H1 (cell line): ENCODE results near the gene VPS35L. TPM values are rescaled to one million over a fixed set of nuclear protein-coding genes. Genes with fewer than 3 reads are reported as not detected.

Experiments used
- ATF2 ChIP-seq: IDR thresholded peaks from 2 replicates; pipeline ENCODE4 v1.6.1; 2012; ENCODE audit warnings: low read length, inconsistent platforms
- GABPA ChIP-seq: IDR thresholded peaks from 2 replicates; pipeline ENCODE4 v1.6.1; 2011; ENCODE audit warnings: mild to moderate bottlenecking, low read length, moderate library complexity, borderline replicate concordance; ENCODE audit not compliant: insufficient read depth
- POU5F1 ChIP-seq: IDR thresholded peaks from 2 replicates; pipeline ENCODE4 v1.6.1; 2011; ENCODE audit warnings: low read depth, mild to moderate bottlenecking, low read length, moderate library complexity
- RNF2 ChIP-seq: fragments of 200-900, 300-1000 bp; sonication (generic); IDR thresholded peaks from 2 replicates; pipeline ENCODE4 v1.7.1; 2016; ENCODE audit warnings: borderline replicate concordance, low read depth, mild to moderate bottlenecking, antibody characterized with exemption, low read length; ENCODE audit not compliant: poor library complexity, severe bottlenecking; ENCODE audit errors: missing control alignments
- polyA plus RNA-seq, 7 experiments: library from polyadenylated mRNA; depleted of rRNA in 3 of 7; stranded (reverse) in 5 of 7; unstranded in 2 of 7; fragments of >200 nt in 5 of 7; fragments of 200-250 nt in 2 of 7; gene quantifications; 1 replicate in 5 of 7; 2 replicates in 1 of 7; 4 replicates in 1 of 7; pipeline versions ENCODE4 v1.2.1 to v1.2.3, GENCODE V29; 2011 to 2013; ENCODE audit warnings: missing spikeins in 2 of 7, mixed read lengths in 2 of 7
- total RNA-seq: library from RNA; stranded (reverse); fragmentation: NEBNext Ultra II Directional; extraction: Animal tissue kit (Norgen Biotek cat#: 25700); gene quantifications from 2 replicates; pipeline ENCODE4 v1.2.1, GENCODE V29; 2021

VPS35L gene
- total and polyA plus RNA-seq, 2 of the 8 experiments (the other 6 are each of a cell fraction or from before 2014, with no cell fraction given): 31.5 to 57.1 TPM

DNA sequence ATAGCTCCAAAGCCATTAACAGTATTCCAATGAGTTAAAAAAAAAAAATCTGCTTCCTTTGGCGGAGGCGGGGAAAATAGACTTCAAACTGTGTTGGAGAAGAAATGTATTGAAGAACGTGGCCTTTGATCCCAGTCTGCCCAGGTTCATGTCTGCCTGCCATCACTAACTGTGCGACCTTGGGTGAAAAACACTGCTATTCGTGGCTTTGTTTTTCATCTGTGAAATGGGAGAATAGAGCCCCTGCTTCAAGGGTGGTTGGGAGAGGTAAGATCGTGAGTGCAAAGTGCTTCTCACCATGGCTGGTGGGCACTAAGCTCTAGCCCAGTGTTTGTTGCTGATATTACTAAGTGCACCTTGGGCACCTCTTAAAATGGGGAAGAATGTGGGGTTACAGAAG lies 69.5 kb downstream of the VPS35L start (continued):
- TF ChIP-seq ATF2 (no peak), POU5F1 (no peak), GABPA (no peak), RNF2 (no peak)
